Neural cell (in vitro differentiated cells): ENCODE measurements around the gene RTP4. TPM values are rescaled to one million over a fixed set of nuclear protein-coding genes. Genes with fewer than 3 reads are reported as not detected.

ENCODE experiments used
- H2AFZ ChIP-seq: fragments of 200-600, 300-800 bp; sonication (generic), shearing (Covaris generic); 2 replicates; pipeline ENCODE4 v1.6.0; 2014; ENCODE audit warnings: low read depth, mild to moderate bottlenecking, antibody characterized with exemption, low read length, moderate library complexity
- H3F3A ChIP-seq: fragments of 200-600 bp; shearing (Covaris generic); 2 replicates; pipeline ENCODE4 v1.6.1; 2016; ENCODE audit warnings: mild to moderate bottlenecking, moderate library complexity, mixed read lengths, antibody characterized with exemption, low read length; ENCODE audit not compliant: insufficient read depth, poor library complexity, severe bottlenecking
- H3K27ac ChIP-seq: fragments of 200-600, 300-800 bp; sonication (generic), shearing (Covaris generic); 2 replicates; pipeline ENCODE4 v1.5.1; 2014; ENCODE audit warnings: mild to moderate bottlenecking, low read length, moderate library complexity
- H3K27me3 ChIP-seq: fragments of 300-800, 200-600 bp; sonication (generic), shearing (Covaris generic); 2 replicates; pipeline ENCODE4 v1.6.0; 2014; ENCODE audit warnings: mild to moderate bottlenecking, low read depth, low read length, moderate library complexity; ENCODE audit not compliant: insufficient read depth
- H3K36me3 ChIP-seq: fragments of 300-800, 200-600 bp; sonication (generic), shearing (Covaris generic); 2 replicates; pipeline ENCODE4 v1.5.1; 2014; ENCODE audit warnings: mild to moderate bottlenecking, antibody characterized with exemption, low read length, moderate library complexity; ENCODE audit not compliant: insufficient read depth
- H3K4me2 ChIP-seq: fragments of 300-800, 200-600 bp; sonication (generic), shearing (Covaris generic); 2 replicates; pipeline ENCODE4 v1.6.0; 2014; ENCODE audit warnings: mild to moderate bottlenecking, low read length
- H3K4me3 ChIP-seq: fragments of 300-800, 200-600 bp; sonication (generic), shearing (Covaris generic); 2 replicates; pipeline ENCODE4 v1.5.1; 2014; ENCODE audit warnings: mild to moderate bottlenecking, low read length, moderate library complexity
- H3K79me2 ChIP-seq: fragments of 200-600 bp; shearing (Covaris generic); replicated peaks from 2 replicates; pipeline ENCODE4 v1.6.0; 2014; ENCODE audit warnings: mild to moderate bottlenecking, low read length, moderate library complexity; ENCODE audit not compliant: insufficient read depth
- H3K9ac ChIP-seq: fragments of 300-800, 200-600 bp; sonication (generic), shearing (Covaris generic); 2 replicates; pipeline ENCODE4 v1.6.1; 2016; ENCODE audit warnings: mild to moderate bottlenecking, low read length, mixed read lengths
- H3K9me2 ChIP-seq: fragments of 200-600 bp; shearing (Covaris generic); 2 replicates; pipeline ENCODE4 v1.6.1; 2016; ENCODE audit warnings: mild to moderate bottlenecking, low read length, mixed read lengths; ENCODE audit not compliant: insufficient read depth
- H3K9me3 ChIP-seq: fragments of 200-600, 300-800 bp; sonication (generic), shearing (Covaris generic); 2 replicates; pipeline ENCODE4 v1.6.1; 2016; ENCODE audit warnings: mild to moderate bottlenecking, mixed run types, low read length, moderate library complexity, mixed read lengths
- H4K20me1 ChIP-seq: fragments of 200-600 bp; shearing (Covaris generic); 2 replicates; pipeline ENCODE4 v1.6.1; 2016; ENCODE audit warnings: mild to moderate bottlenecking, mixed run types; ENCODE audit not compliant: insufficient read depth
- EP300 ChIP-seq: fragments of 450-650 bp; conservative IDR thresholded peaks from 2 replicates; pipeline ENCODE4 v1.6.1; 2014; ENCODE audit warnings: antibody characterized with exemption, mild to moderate bottlenecking, moderate library complexity; ENCODE audit not compliant: poor library complexity, severe bottlenecking
- EZH2 ChIP-seq: fragments of 200-600, 300-800 bp; shearing (Covaris generic), sonication (generic); IDR thresholded peaks from 2 replicates; pipeline ENCODE4 v1.6.1; 2014; ENCODE audit warnings: antibody characterized with exemption, low read length, borderline replicate concordance, mild to moderate bottlenecking; ENCODE audit not compliant: insufficient read depth, poor library complexity, severe bottlenecking
- MXI1 ChIP-seq: fragments of 450-650 bp; conservative IDR thresholded peaks from 2 replicates; pipeline ENCODE4 v1.6.1; 2014; ENCODE audit warnings: antibody characterized with exemption, mild to moderate bottlenecking; ENCODE audit not compliant: poor library complexity, severe bottlenecking
- POLR2AphosphoS5 ChIP-seq: IDR thresholded peaks from 2 replicates; pipeline ENCODE4 v1.6.1; 2012
- RAD21 ChIP-seq: fragments of 450-650 bp; conservative IDR thresholded peaks from 2 replicates; pipeline ENCODE4 v1.6.1; 2014; ENCODE audit warnings: antibody characterized with exemption, mild to moderate bottlenecking, moderate library complexity
- SMC3 ChIP-seq: fragments of 450-650 bp; conservative IDR thresholded peaks from 2 replicates; pipeline ENCODE4 v1.6.1; 2014; ENCODE audit warnings: antibody characterized with exemption, mild to moderate bottlenecking, moderate library complexity; ENCODE audit not compliant: poor library complexity
- TAF1 ChIP-seq: IDR thresholded peaks from 2 replicates; pipeline ENCODE4 v1.6.1; 2012; ENCODE audit warnings: low read depth
- polyA plus RNA-seq: library from polyadenylated mRNA; depleted of rRNA; stranded (reverse); fragments of >200 nt; gene quantifications from 2 replicates; pipeline ENCODE4 v1.2.3, GENCODE V29; 2014
- TF ChIP-seq, protein P1 (sequence below): IDR thresholded peaks from 2 replicates; pipeline ENCODE4 v1.6.1; 2012; ENCODE audit warnings: borderline replicate concordance
- TF ChIP-seq, protein P2 (sequence below): fragments of 450-650 bp; IDR thresholded peaks from 2 replicates; pipeline ENCODE4 v1.5.1; 2014; ENCODE audit warnings: antibody characterized with exemption, mild to moderate bottlenecking, moderate library complexity; ENCODE audit not compliant: poor library complexity, severe bottlenecking

Gene RTP4
- polyA plus RNA-seq, 1 donor from 2014 or later: not detected

DNA sequence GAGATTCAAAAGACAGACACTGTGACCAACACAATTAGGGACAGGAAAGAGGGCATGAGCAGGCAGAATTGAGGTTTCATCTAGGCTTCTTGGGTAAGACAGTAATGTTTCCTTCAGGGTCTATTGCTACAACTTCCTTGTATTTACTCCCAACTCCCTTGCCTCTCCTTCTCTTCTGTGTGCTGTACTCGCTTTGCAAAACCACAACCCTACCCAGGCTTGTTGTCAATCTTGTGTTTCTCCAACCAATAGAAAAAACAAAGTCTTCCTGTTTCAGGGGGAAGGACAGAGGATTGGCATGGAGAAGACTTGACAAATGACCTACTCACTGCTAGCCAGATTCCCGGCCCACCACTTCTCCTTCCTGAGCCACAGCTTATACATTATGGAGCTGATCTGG is 40.3 kb upstream of the RTP4 start:
- Histone ChIP-seq H2AFZ (no peak overlapping the region), H4K20me1 (no peaks in the 10 kb centered on the region), H3K27ac (no peak overlapping the region), H3K79me2 (no peaks in the 10 kb centered on the region), H3K27me3 (no peaks in the 10 kb centered on the region), H3K9me2 (no peaks in the 10 kb centered on the region), H3K36me3 (no peaks in the 10 kb centered on the region), H3K4me2 (no peak overlapping the region), H3K9ac (no peak overlapping the region), H3F3A (no peaks in the 10 kb centered on the region), H3K9me3 (no peaks in the 10 kb centered on the region), H3K4me3 (no peak overlapping the region)
- no peak for TF ChIP-seq EZH2
- TF ChIP-seq, protein P1, sequence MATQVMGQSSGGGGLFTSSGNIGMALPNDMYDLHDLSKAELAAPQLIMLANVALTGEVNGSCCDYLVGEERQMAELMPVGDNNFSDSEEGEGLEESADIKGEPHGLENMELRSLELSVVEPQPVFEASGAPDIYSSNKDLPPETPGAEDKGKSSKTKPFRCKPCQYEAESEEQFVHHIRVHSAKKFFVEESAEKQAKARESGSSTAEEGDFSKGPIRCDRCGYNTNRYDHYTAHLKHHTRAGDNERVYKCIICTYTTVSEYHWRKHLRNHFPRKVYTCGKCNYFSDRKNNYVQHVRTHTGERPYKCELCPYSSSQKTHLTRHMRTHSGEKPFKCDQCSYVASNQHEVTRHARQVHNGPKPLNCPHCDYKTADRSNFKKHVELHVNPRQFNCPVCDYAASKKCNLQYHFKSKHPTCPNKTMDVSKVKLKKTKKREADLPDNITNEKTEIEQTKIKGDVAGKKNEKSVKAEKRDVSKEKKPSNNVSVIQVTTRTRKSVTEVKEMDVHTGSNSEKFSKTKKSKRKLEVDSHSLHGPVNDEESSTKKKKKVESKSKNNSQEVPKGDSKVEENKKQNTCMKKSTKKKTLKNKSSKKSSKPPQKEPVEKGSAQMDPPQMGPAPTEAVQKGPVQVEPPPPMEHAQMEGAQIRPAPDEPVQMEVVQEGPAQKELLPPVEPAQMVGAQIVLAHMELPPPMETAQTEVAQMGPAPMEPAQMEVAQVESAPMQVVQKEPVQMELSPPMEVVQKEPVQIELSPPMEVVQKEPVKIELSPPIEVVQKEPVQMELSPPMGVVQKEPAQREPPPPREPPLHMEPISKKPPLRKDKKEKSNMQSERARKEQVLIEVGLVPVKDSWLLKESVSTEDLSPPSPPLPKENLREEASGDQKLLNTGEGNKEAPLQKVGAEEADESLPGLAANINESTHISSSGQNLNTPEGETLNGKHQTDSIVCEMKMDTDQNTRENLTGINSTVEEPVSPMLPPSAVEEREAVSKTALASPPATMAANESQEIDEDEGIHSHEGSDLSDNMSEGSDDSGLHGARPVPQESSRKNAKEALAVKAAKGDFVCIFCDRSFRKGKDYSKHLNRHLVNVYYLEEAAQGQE: no peak
- no peak for TF ChIP-seq EP300
- TF ChIP-seq, protein P2, sequence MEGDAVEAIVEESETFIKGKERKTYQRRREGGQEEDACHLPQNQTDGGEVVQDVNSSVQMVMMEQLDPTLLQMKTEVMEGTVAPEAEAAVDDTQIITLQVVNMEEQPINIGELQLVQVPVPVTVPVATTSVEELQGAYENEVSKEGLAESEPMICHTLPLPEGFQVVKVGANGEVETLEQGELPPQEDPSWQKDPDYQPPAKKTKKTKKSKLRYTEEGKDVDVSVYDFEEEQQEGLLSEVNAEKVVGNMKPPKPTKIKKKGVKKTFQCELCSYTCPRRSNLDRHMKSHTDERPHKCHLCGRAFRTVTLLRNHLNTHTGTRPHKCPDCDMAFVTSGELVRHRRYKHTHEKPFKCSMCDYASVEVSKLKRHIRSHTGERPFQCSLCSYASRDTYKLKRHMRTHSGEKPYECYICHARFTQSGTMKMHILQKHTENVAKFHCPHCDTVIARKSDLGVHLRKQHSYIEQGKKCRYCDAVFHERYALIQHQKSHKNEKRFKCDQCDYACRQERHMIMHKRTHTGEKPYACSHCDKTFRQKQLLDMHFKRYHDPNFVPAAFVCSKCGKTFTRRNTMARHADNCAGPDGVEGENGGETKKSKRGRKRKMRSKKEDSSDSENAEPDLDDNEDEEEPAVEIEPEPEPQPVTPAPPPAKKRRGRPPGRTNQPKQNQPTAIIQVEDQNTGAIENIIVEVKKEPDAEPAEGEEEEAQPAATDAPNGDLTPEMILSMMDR: no peak
- no peak for TF ChIP-seq MXI1
- no peak for TF ChIP-seq SMC3
- no peak for TF ChIP-seq RAD21
- no peak for TF ChIP-seq POLR2AphosphoS5
- no peak for TF ChIP-seq TAF1

DNA sequence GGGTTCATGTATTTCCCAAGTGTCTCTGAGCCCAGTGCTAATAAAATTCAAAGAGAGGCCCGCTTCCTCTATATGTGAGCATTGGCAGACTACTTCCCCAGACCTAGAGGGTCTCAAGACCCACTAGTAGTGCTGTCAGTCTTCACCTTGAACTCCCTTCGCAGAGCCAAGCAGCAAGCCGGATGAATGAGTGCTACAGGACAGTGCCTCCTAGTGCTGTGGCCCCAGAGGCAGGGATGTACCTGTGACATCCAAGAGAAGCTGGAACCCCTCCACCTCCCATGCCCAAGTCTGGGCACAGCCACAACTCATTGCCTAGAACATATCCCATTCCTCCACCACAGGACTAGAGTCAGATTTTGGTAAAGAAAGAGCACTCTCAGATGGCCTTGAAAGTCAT is 39.5 kb upstream of the RTP4 start:
- H2AFZ ChIP-seq: no peak overlapping the region
- TF ChIP-seq RAD21 (no peak), EZH2 (no peak), TAF1 (no peak), SMC3 (no peak), EP300 (no peak), MXI1 (no peak), POLR2AphosphoS5 (no peak)
- TF ChIP-seq, protein P1: no peak
- TF ChIP-seq, protein P2: no peak
- H3K27me3 ChIP-seq: no peaks in the 10 kb centered on the region
- no peak overlapping the region for H3K4me3 ChIP-seq
- H3K9me2 ChIP-seq: no peaks in the 10 kb centered on the region
- H3K9me3 ChIP-seq: no peaks in the 10 kb centered on the region
- H3K36me3 ChIP-seq: no peaks in the 10 kb centered on the region
- no peaks in the 10 kb centered on the region for H3K79me2 ChIP-seq
- H3F3A ChIP-seq: no peaks in the 10 kb centered on the region
- no peak overlapping the region for H3K27ac ChIP-seq
- no peak overlapping the region for H3K4me2 ChIP-seq
- no peaks in the 10 kb centered on the region for H4K20me1 ChIP-seq
- no peak overlapping the region for H3K9ac ChIP-seq
